ENCODE results near the gene SRRM1.
A peak's percentile ranks its signal among the peaks of the same experiment; 100 is the strongest.

Gene SRRM1, protein sequence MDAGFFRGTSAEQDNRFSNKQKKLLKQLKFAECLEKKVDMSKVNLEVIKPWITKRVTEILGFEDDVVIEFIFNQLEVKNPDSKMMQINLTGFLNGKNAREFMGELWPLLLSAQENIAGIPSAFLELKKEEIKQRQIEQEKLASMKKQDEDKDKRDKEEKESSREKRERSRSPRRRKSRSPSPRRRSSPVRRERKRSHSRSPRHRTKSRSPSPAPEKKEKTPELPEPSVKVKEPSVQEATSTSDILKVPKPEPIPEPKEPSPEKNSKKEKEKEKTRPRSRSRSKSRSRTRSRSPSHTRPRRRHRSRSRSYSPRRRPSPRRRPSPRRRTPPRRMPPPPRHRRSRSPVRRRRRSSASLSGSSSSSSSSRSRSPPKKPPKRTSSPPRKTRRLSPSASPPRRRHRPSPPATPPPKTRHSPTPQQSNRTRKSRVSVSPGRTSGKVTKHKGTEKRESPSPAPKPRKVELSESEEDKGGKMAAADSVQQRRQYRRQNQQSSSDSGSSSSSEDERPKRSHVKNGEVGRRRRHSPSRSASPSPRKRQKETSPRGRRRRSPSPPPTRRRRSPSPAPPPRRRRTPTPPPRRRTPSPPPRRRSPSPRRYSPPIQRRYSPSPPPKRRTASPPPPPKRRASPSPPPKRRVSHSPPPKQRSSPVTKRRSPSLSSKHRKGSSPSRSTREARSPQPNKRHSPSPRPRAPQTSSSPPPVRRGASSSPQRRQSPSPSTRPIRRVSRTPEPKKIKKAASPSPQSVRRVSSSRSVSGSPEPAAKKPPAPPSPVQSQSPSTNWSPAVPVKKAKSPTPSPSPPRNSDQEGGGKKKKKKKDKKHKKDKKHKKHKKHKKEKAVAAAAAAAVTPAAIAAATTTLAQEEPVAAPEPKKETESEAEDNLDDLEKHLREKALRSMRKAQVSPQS

DNA sequence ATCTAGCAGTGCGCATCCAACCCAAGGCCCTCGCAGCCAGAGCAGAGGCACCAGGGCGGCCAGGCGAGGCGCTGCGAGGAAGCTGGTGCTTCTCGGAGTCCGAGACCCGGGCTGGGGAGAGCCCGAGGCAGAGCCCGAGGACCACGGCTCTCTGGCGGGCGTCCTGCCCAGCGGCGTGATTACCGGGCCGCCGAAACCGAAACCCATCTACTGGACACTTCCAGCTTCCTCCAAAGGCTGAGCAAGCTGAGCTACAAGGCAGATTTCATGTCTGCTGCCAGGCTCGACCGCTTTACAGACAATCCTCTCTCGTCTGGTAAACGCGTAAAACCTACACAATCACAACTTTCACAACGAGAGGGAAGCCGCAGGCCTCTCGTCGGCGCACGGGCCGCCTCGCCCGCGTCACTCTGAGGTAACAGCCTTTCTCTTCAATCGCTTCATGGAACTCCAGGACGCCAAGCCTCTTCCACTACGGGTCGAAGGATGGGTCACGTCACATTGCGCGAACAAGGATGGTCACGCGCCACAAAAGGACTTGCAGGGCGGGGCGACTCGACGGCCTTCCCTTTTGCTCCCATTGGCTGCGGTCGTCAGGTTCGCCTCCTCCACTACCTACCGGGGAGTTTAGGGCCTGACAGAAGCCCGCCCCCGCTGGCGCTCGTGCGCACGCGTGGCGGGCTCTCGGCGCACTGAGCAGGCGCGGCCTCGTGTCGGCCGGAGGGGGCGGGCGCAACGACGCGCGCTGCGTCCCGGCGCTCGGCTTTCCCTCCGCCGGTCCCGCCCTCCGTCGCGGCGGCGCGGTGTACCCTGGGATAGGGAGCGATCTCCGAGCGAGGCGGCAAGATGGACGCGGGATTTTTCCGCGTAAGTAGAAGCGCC is at the start of gene SRRM1:
TSS of gene SRRM1 (plus strand) at position 822 of the 882 bp plus-strand sequence. CDS start at position 847, 25 bp downstream.
- H3K36me3 Mint-ChIP-seq (ENCODE audit: low read depth) = peaks cover 36% of the 10 kb centered on the region
- H3K4me3 Mint-ChIP-seq = peak within 1 kb of the TSS; percentile 97

DNA sequence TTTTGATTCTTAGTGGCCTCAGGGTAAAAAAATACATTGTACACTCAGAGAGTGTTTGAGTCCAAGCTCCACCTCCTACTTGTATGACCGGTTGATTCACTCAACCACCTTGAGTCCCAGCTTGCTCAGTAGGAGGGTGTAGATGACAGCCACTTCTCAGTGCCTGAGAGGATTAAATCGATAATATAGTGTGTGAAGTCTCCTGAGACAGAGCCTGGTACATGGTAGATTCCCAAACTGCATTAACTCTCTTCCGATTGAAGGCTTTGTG is 48.8 kb upstream of the SRRM1 start:
- Mint-ChIP-seq H3K27ac (no peak overlapping the region), H3K27me3 (ENCODE audit: low read depth) (peaks cover 12% of the 10 kb centered on the region), H3K36me3 (ENCODE audit: low read depth) (no peaks in the 10 kb centered on the region), H3K4me3 (no peak overlapping the region), H3K9me3 (no peaks in the 10 kb centered on the region), H3K4me1 (ENCODE audit: low read depth) (no peaks in the 10 kb centered on the region)

More for the DNA sequence above, at the start of gene SRRM1:
- peak within 1 kb of the TSS; percentile 99 for H3K27ac Mint-ChIP-seq
- peaks cover 35% of the 10 kb centered on the region for H3K4me1 Mint-ChIP-seq (ENCODE audit: low read depth)
- H3K9me3 Mint-ChIP-seq = no peaks in the 10 kb centered on the region
- peaks cover under 1% of the 10 kb centered on the region for H3K27me3 Mint-ChIP-seq (ENCODE audit: low read depth)

DNA sequence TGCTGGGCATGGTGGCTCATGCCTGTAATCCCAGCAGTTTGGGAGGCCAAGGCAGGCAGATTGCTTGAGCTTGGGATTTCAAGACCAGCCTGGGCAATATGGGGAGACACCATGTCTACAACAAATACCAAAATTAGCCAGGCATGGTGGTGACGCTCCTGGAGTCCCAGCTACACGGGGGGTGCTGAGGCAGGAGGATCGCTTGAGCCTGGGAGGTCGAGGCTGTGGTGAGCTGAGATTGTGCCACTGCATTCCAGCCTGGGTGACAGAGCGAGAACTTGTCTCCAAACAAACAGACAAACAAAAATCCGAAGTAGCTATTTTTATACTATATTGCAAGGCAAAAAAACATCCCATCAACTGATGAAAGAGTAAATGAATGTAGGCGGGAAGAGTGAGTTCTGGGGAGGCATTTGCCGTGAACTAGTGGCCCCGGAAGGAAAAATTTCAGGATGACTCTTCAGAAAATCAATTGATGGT is 46.7 kb upstream of the SRRM1 start:
- no peak overlapping the region for H3K4me3 Mint-ChIP-seq
- H3K4me1 Mint-ChIP-seq (ENCODE audit: low read depth) = no peaks in the 10 kb centered on the region
- peak overlapping the region; percentile 15 for H3K27ac Mint-ChIP-seq
- H3K36me3 Mint-ChIP-seq (ENCODE audit: low read depth) = no peaks in the 10 kb centered on the region
- H3K27me3 Mint-ChIP-seq (ENCODE audit: low read depth) = peaks cover 12% of the 10 kb centered on the region
- no peaks in the 10 kb centered on the region for H3K9me3 Mint-ChIP-seq

DNA sequence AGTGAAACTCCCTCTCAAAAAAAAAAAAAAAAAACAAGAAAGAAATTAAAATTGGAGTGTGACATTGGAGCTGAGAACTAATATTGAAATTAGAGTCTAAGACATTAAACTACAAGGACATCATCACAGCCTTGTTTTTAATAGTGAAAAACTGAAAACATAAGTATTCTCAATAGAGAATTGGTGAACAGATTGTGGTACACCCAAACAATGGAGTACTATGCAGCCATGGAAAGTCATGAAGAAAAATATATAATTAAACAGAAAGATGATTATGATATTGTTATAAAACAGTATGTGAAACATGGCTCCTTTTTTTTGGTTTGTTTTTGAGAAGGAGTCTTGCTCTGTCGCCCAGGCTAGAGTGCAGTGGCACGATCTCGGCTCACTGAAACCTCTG is 43.8 kb upstream of the SRRM1 start:
- no peak overlapping the region for H3K27ac Mint-ChIP-seq
- peaks cover 2% of the 10 kb centered on the region for H3K4me1 Mint-ChIP-seq (ENCODE audit: low read depth)
- H3K4me3 Mint-ChIP-seq = no peak overlapping the region

DNA sequence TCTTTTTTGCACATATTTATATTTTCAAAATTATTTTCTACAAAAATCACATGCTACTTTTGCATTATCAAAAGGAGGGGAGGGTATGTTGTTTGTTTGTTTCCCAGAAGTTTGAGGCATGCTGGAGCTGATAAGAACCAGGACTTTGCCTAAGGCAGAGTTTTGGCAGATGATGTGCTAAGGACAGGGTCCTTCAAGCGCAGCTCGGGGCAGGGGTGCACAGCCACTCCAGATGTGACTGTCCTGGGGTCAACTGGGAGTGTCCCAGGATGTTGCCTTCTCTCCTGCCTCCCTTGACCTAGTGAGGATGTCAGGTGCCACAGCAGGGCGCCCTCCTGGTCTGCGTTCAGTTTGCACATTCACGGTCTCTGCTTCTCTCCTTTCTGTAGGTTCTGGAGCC is 42.6 kb upstream of the SRRM1 start:
- H3K9me3 Mint-ChIP-seq = no peaks in the 10 kb centered on the region
- H3K4me1 Mint-ChIP-seq (ENCODE audit: low read depth) = peaks cover 2% of the 10 kb centered on the region
- peaks cover 8% of the 10 kb centered on the region for H3K27me3 Mint-ChIP-seq (ENCODE audit: low read depth)
- no peak overlapping the region for H3K27ac Mint-ChIP-seq
- H3K36me3 Mint-ChIP-seq (ENCODE audit: low read depth) = no peaks in the 10 kb centered on the region
- no peak overlapping the region for H3K4me3 Mint-ChIP-seq

More for the DNA sequence above, 43.8 kb upstream of the SRRM1 start:
- Mint-ChIP-seq H3K27me3 (ENCODE audit: low read depth) (peaks cover 12% of the 10 kb centered on the region), H3K36me3 (ENCODE audit: low read depth) (no peaks in the 10 kb centered on the region), H3K9me3 (no peaks in the 10 kb centered on the region)

DNA sequence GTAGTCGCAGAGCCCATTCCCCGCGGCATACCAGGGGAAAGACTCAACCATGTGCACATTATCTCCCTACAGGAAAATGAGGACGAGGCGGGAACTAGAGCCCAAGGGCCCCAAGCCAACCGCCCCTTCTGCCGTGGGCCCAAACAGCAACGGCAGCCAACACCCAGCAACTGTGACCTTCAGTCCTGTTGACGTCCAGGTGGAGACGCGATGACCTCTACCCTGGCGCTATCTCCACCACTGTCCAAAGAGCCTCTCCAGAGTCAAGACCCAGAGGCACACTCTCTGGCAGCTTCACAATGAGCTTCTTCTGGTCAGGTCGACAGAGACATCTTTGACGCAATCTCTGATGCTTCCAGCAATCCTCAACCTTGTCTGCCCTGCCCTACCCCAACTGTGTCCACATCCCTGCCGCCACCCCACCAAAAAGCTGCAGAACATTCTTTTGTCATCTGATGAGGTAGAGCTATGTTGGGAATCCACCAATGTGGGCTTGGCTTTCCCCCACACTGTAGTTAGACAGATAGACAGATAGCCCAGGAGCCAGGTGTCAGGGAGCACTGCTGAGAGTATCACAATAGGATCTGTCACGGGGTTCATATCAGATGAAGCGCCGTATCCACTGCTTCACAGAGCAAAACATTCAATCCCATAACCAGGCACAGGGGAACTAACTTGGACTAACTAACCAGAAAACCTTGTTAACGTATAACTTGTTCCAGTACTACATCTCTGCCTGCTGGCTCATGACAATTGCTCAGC is 37.4 kb upstream of the SRRM1 start:
- Mint-ChIP-seq H3K27me3 (ENCODE audit: low read depth) (peaks cover 16% of the 10 kb centered on the region), H3K4me3 (no peak overlapping the region), H3K9me3 (no peaks in the 10 kb centered on the region), H3K27ac (no peak overlapping the region), H3K4me1 (ENCODE audit: low read depth) (peaks cover 2% of the 10 kb centered on the region), H3K36me3 (ENCODE audit: low read depth) (no peaks in the 10 kb centered on the region)

DNA sequence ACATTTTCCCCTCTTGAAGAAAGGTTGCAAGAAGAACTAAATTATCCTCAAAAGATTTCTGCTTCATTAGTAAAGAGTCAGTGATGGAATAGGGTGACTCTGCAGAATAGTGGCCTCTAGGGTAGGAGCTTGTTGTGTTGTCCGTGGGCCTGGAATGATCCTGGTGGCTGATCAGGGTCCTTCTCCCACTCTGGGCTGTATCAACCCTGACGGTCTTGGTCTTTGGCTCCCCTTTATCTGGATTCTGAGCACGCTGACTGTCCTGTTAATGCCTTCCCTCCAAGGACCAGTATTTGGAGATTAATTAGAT is 36.9 kb upstream of the SRRM1 start:
- H3K36me3 Mint-ChIP-seq (ENCODE audit: low read depth) = no peaks in the 10 kb centered on the region
- peaks cover 22% of the 10 kb centered on the region for H3K27me3 Mint-ChIP-seq (ENCODE audit: low read depth)
- no peak overlapping the region for H3K4me3 Mint-ChIP-seq
- H3K9me3 Mint-ChIP-seq = no peaks in the 10 kb centered on the region
- no peak overlapping the region for H3K27ac Mint-ChIP-seq
- H3K4me1 Mint-ChIP-seq (ENCODE audit: low read depth) = peaks cover 2% of the 10 kb centered on the region

DNA sequence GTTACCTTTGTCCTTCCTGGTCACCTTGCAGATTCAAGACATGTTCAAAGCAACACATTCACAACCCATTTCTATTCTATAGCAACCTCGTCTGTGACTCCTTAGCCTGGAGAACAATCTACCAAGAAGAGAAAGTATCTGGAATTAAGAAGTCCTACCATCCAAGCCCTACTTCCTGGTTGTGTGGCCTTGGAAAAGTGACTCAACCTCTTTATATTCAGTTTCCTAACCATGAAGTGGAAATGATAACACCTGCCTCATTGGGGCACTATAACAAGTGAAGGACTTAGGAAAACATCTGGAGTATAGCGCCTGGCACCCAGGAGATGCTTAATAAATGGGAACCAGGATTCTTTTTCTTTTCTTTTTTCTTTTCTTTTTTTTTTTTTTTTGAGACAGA is 36.5 kb upstream of the SRRM1 start:
- no peaks in the 10 kb centered on the region for H3K9me3 Mint-ChIP-seq
- peaks cover 23% of the 10 kb centered on the region for H3K27me3 Mint-ChIP-seq (ENCODE audit: low read depth)
- H3K4me3 Mint-ChIP-seq = no peak overlapping the region
- peaks cover 2% of the 10 kb centered on the region for H3K4me1 Mint-ChIP-seq (ENCODE audit: low read depth)
- no peak overlapping the region for H3K27ac Mint-ChIP-seq
- H3K36me3 Mint-ChIP-seq (ENCODE audit: low read depth) = no peaks in the 10 kb centered on the region

DNA sequence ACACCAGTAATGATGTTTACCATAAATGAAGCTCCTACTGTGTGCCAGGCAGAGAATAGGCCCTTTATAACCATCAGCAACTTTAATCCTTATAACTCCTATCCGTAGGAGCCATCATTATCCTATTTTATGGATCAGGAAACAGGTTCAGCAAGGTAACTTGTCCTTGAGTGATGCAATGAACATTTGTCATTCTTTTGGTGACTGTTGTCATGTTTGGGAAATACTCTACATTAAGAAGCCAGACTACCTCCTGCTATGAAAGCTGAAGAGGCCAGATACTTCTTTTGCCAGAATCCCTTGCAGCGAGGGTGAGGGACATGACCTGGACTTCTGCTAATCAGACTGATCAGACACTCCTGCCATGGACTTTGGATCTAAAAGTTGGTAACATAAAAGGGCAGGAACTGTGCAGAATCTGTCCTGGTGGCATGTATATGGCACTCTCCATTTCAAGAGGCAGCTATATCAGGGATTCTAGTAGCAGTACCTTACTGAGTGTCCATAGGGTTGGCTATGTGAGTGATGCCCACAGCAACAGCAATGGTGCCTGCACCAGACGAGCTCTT is 33.1 kb upstream of the SRRM1 start:
- no peaks in the 10 kb centered on the region for H3K36me3 Mint-ChIP-seq (ENCODE audit: low read depth)
- no peaks in the 10 kb centered on the region for H3K4me1 Mint-ChIP-seq (ENCODE audit: low read depth)
- H3K4me3 Mint-ChIP-seq = no peak overlapping the region
- no peaks in the 10 kb centered on the region for H3K9me3 Mint-ChIP-seq
- no peak overlapping the region for H3K27ac Mint-ChIP-seq
- peaks cover 30% of the 10 kb centered on the region for H3K27me3 Mint-ChIP-seq (ENCODE audit: low read depth)

DNA sequence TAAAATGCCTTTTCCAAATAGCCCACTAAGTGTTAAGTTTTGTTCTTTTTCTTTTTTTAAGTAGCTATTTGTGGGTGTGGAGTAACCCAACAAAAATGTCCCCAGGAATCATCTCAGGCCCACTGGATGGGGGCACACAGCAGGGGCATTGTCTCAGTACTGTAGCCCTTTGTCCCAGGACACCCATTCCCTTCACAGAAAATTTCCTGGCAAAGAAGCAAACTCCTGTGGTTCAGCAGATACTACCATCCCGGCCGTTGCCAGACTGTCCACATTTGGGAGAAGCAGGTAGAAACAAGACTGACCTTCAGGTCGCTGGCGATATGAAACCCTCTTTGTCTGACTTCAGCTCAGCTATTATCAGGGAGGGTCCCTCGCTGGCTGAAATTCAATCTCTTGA is 23.7 kb upstream of the SRRM1 start:
- H3K4me3 Mint-ChIP-seq = no peak overlapping the region
- H3K27ac Mint-ChIP-seq = no peak overlapping the region
- H3K36me3 Mint-ChIP-seq (ENCODE audit: low read depth) = no peaks in the 10 kb centered on the region
- H3K9me3 Mint-ChIP-seq = no peaks in the 10 kb centered on the region
- peaks cover 65% of the 10 kb centered on the region for H3K27me3 Mint-ChIP-seq (ENCODE audit: low read depth)
- no peaks in the 10 kb centered on the region for H3K4me1 Mint-ChIP-seq (ENCODE audit: low read depth)

DNA sequence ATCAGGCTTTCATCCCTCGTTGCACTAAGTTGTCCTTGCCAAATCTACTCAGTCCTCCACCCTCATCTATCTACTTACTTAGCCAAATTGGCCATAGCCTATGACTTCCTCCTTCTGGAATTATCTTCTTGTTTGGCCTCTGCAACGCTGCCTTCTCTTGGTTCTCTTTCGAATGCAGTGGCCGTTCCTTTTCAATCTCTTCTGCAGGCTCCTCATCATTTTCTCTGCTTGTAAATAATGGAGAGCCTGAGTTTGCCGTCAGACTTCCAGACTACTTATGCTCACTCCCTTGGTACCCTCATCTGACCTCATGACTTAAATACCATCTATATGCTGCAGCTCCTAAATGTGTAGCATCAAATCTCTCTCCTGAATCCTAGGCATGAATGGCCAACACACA is 22.4 kb upstream of the SRRM1 start:
- Mint-ChIP-seq H3K27me3 (ENCODE audit: low read depth) (peaks cover 63% of the 10 kb centered on the region), H3K27ac (no peak overlapping the region), H3K9me3 (no peaks in the 10 kb centered on the region), H3K36me3 (ENCODE audit: low read depth) (no peaks in the 10 kb centered on the region), H3K4me1 (ENCODE audit: low read depth) (no peaks in the 10 kb centered on the region), H3K4me3 (no peak overlapping the region)

DNA sequence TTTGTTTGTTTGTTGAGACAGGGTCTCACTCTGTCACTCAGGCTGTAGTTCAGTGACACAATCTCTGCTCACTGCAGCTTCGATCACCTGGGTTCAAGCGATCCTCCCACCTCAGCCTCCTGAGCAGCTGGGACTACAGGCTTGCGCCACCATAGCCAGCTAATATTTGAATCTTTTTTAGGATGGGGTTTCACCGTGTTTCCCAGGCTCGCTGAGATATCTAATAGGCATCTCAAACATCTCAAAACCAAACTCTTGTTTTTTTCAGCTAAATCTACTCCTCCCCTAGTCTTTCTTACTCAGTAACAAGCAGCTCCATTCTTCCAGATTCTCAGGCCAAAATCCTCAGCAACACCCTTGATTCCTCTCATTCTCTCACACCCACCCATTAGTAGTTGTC is 22.0 kb upstream of the SRRM1 start:
- no peak overlapping the region for H3K27ac Mint-ChIP-seq
- peaks cover 60% of the 10 kb centered on the region for H3K27me3 Mint-ChIP-seq (ENCODE audit: low read depth)
- no peaks in the 10 kb centered on the region for H3K4me1 Mint-ChIP-seq (ENCODE audit: low read depth)

DNA sequence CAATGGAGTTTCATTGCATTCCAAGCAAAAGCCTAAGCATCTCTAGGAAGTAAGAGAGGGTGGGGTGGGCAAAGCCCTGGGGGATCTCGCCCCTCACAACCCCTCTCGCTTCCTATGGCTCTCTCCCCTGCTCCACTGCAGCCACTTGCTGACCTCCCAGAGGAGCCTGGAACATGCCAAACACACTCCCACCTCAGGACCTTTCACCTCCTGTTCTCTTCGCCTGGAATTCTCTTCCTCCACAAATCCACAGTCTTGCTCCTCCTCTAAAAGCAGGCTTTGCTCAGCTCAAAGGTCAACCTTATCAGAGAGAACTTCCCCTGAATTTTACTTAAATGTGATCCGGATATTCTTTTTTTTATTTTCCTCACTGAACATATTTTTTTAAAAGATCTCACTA is 20.9 kb upstream of the SRRM1 start:
- Mint-ChIP-seq H3K4me1 (ENCODE audit: low read depth) (no peaks in the 10 kb centered on the region), H3K36me3 (ENCODE audit: low read depth) (no peaks in the 10 kb centered on the region), H3K27ac (no peak overlapping the region), H3K4me3 (no peak overlapping the region), H3K9me3 (no peaks in the 10 kb centered on the region), H3K27me3 (ENCODE audit: low read depth) (peaks cover 50% of the 10 kb centered on the region)

More for the DNA sequence above, 22.0 kb upstream of the SRRM1 start:
- H3K9me3 Mint-ChIP-seq = no peaks in the 10 kb centered on the region
- H3K4me3 Mint-ChIP-seq = no peak overlapping the region
- no peaks in the 10 kb centered on the region for H3K36me3 Mint-ChIP-seq (ENCODE audit: low read depth)

DNA sequence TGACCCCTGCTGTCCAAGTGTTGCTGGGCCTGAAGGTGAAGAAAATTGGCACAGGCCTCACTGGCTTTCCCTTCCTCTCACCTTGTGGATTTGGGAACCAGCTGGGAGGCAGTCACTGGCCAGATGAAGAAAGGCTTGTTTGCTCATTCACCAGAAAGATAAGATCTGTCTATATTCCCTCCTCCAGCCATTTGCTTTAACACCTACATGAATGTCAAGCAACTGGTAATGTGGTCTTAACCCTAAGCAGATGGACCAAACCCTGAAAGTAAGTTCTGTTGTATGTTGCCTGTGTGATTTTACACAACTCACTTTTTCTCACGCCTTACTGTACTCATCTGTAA is 10.3 kb upstream of the SRRM1 start:
- Mint-ChIP-seq H3K36me3 (ENCODE audit: low read depth) (no peaks in the 10 kb centered on the region), H3K4me3 (no peak overlapping the region), H3K27me3 (ENCODE audit: low read depth) (peaks cover 43% of the 10 kb centered on the region), H3K27ac (no peak overlapping the region), H3K9me3 (no peaks in the 10 kb centered on the region), H3K4me1 (ENCODE audit: low read depth) (peaks cover 2% of the 10 kb centered on the region)
